Neuron (in vitro differentiated cells): ENCODE measurements around the gene POLR3G.
A peak's percentile ranks its signal among the peaks of the same experiment; 100 is the strongest.

Experiments
- H2AFZ ChIP-seq: one replicate; pipeline ENCODE4 v1.6.1; 2013; ENCODE audit warnings: low read depth, mild to moderate bottlenecking, inconsistent platforms, low read length, moderate library complexity
- H3K27me3 ChIP-seq: one replicate; pipeline ENCODE4 v1.6.1; 2013; ENCODE audit warnings: low read length; ENCODE audit not compliant: insufficient read depth
- H3K36me3 ChIP-seq: one replicate; pipeline ENCODE4 v1.6.1; 2013; ENCODE audit warnings: low read length; ENCODE audit not compliant: insufficient read depth
- H3K4me1 ChIP-seq: one replicate; pipeline ENCODE4 v1.6.1; 2013; ENCODE audit warnings: low read length; ENCODE audit not compliant: insufficient read depth
- H3K4me3 ChIP-seq: 2 replicates; pipeline ENCODE4 v1.5.1; 2013; ENCODE audit warnings: mild to moderate bottlenecking, low read length, moderate library complexity
- H3K9me3 ChIP-seq: one replicate; pipeline ENCODE4 v1.6.1; 2013; ENCODE audit warnings: low read length

POLR3G gene

DNA sequence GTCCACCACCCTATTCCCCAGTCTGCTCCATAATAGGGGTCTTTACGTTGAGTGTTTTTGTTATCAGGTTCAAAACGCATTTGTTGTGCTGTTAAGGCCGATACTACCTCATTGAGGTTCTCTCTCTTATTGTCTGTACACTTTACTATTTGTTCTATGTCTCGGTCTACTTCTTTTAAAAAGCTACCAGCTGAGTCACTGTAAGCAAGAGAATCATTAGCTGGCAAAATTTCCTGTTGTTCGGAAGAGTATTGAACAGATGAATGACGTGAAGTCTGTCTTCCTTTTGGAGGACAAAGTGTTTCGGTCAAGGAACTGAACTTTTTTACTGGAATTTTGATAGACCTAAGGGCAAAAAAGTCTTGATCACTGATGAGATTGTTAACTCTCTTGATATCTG is 44.4 kb downstream of the POLR3G start:
- H2AFZ ChIP-seq: no peak overlapping the region
- peaks cover 44% of the 10 kb centered on the region for H3K36me3 ChIP-seq
- H3K4me1 ChIP-seq: no peaks in the 10 kb centered on the region
- H3K27me3 ChIP-seq: no peaks in the 10 kb centered on the region
- no peak overlapping the region for H3K4me3 ChIP-seq
- no peaks in the 10 kb centered on the region for H3K9me3 ChIP-seq

DNA sequence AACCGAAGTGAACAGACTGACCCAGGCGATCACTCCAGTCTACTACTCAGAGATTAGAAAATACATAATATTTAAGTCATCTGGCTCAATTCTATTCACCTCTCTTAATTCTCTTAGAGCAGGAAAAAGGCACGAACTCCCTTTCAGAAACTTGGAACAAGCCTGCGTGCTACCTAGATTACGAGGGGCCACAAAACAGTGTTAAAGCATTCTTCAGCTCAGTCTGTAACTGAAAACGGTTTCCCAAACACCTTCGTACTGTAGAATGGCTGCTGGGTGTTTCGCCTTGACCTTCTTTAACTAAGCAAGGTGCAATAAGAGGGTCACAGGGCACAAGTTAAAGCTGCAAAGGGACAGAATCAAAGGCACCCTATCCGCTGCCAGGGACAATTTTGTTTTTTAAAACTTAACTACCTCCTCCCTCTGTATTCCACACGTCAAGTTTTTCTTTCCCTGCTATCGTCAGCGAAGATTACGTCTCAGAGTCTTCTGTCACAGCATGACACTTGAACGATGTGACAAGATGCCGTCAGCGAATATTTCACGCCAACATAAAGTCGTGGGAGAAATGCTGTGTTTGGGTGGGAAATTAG is 54.0 kb downstream of the POLR3G start:
- peak overlapping the region; percentile 95 for H3K4me3 ChIP-seq
- H3K9me3 ChIP-seq: no peaks in the 10 kb centered on the region
- no peaks in the 10 kb centered on the region for H3K27me3 ChIP-seq
- H3K36me3 ChIP-seq: peaks cover 14% of the 10 kb centered on the region
- peak overlapping the region; percentile 81 for H2AFZ ChIP-seq
- H3K4me1 ChIP-seq: peaks cover 40% of the 10 kb centered on the region

- peaks cover 7% of the 10 kb centered on the region for H3K36me3 ChIP-seq
- peak within 1 kb of the TSS; percentile 95 for H3K4me3 ChIP-seq
- peak within 1 kb of the TSS; percentile 81 for H2AFZ ChIP-seq
- H3K9me3 ChIP-seq: no peaks in the 10 kb centered on the region
- H3K4me1 ChIP-seq: peaks cover 40% of the 10 kb centered on the region
- no peaks in the 10 kb centered on the region for H3K27me3 ChIP-seq
Observed at GRCh38 chr5:90529194-90529938, 54.7 kb downstream of the POLR3G start, which contains the start of gene LYSMD3. Gene LYSMD3, minus strand, starts transcription at chr5:90529584. Its CDS starts 4,295 bp downstream, at chr5:90525289.

DNA sequence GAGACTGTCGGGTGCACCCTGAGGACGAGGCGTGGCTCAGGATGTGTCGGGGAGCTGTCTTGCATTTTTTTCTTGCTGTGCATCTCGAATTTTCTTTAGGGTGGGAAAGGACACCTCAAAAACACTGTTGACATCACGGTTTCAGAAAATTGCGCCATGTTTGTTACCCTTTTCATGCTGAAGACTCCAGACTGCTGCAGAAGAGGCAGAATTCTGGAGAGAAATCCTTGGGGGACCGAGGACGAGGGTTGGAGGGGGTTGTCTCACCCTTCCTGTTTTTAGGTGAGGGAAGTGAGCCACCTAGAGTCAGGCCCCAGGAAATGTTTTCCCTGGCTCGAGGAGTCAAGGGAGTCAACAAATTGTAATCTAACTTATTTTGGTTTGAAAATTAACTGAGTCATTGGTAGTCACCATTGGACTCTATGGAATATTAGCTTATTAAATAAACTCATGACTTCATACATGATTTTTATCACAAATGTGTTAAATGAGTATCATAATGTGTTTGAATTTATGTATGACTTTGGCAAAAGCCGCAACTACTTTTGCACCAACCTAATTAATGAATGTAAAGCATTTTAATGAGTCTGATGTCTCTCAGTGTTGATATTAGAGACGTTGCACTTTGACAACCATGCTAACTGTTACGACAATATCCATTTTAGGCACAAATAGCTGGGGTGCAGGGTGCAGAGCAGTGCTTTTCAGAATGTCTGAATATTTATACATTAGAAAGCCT is 55.4 kb downstream of the POLR3G start:
- peaks cover 2% of the 10 kb centered on the region for H3K36me3 ChIP-seq
- H2AFZ ChIP-seq: peak overlapping the region; percentile 81
- H3K4me1 ChIP-seq: peaks cover 40% of the 10 kb centered on the region
- H3K27me3 ChIP-seq: no peaks in the 10 kb centered on the region
- peak overlapping the region; percentile 95 for H3K4me3 ChIP-seq
- no peaks in the 10 kb centered on the region for H3K9me3 ChIP-seq

GRCh38 chr5:90530736-90531487 is 56.2 kb downstream of the POLR3G start:
- peak overlapping the region; percentile 95 for H3K4me3 ChIP-seq
- no peak overlapping the region for H2AFZ ChIP-seq
- peaks cover 40% of the 10 kb centered on the region for H3K4me1 ChIP-seq
- H3K9me3 ChIP-seq: no peaks in the 10 kb centered on the region
- no peaks in the 10 kb centered on the region for H3K27me3 ChIP-seq
- no peaks in the 10 kb centered on the region for H3K36me3 ChIP-seq

- Histone ChIP-seq H3K4me1 (peaks cover 27% of the 10 kb centered on the region), H2AFZ (no peak overlapping the region), H3K36me3 (no peaks in the 10 kb centered on the region), H3K27me3 (no peaks in the 10 kb centered on the region), H3K9me3 (no peaks in the 10 kb centered on the region), H3K4me3 (no peak overlapping the region)
Observed at GRCh38 chr5:90533794-90534193, 59.1 kb downstream of the POLR3G start.

DNA sequence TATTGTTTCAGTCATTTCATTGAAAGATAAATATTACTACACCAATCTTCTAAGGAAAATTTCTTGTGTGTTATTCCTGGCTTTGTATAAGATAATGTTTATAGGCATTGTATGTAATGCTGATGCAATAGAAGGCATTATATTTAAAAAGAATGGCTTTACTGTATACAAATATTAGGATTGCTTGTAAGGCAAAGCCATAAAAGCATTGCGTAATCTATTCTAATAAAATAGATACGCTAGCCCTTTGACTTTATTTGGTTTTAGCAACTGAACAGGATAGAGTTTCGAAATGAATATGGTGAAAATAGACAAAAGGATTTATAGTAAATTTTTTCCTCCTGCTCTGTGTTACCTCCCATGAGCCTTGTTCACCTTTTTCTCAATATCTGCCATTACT is 60.3 kb downstream of the POLR3G start:
- Histone ChIP-seq H3K4me3 (no peak overlapping the region), H2AFZ (no peak overlapping the region), H3K4me1 (peaks cover 24% of the 10 kb centered on the region), H3K9me3 (no peaks in the 10 kb centered on the region), H3K36me3 (no peaks in the 10 kb centered on the region), H3K27me3 (no peaks in the 10 kb centered on the region)

- H3K27me3 ChIP-seq: no peaks in the 10 kb centered on the region
- no peak overlapping the region for H2AFZ ChIP-seq
- no peak overlapping the region for H3K4me3 ChIP-seq
- peaks cover 28% of the 10 kb centered on the region for H3K4me1 ChIP-seq
- no peaks in the 10 kb centered on the region for H3K36me3 ChIP-seq
- H3K9me3 ChIP-seq: no peaks in the 10 kb centered on the region
Observed at GRCh38 chr5:90542827-90543519, 68.3 kb downstream of the POLR3G start.

GRCh38 chr5:90545511-90545910 is 70.8 kb downstream of the POLR3G start:
- no peaks in the 10 kb centered on the region for H3K27me3 ChIP-seq
- no peak overlapping the region for H2AFZ ChIP-seq
- no peak overlapping the region for H3K4me3 ChIP-seq
- H3K36me3 ChIP-seq: no peaks in the 10 kb centered on the region
- H3K4me1 ChIP-seq: peaks cover 42% of the 10 kb centered on the region
- H3K9me3 ChIP-seq: no peaks in the 10 kb centered on the region

- H3K36me3 ChIP-seq: no peaks in the 10 kb centered on the region
- no peaks in the 10 kb centered on the region for H3K9me3 ChIP-seq
- no peak overlapping the region for H2AFZ ChIP-seq
- no peak overlapping the region for H3K4me3 ChIP-seq
- H3K27me3 ChIP-seq: no peaks in the 10 kb centered on the region
- H3K4me1 ChIP-seq: peaks cover 42% of the 10 kb centered on the region
Observed at GRCh38 chr5:90546216-90546837, 71.7 kb downstream of the POLR3G start.

GRCh38 chr5:90547072-90547536 is 72.4 kb downstream of the POLR3G start:
- H3K36me3 ChIP-seq: no peaks in the 10 kb centered on the region
- no peak overlapping the region for H2AFZ ChIP-seq
- H3K4me3 ChIP-seq: no peak overlapping the region
- H3K9me3 ChIP-seq: no peaks in the 10 kb centered on the region
- H3K4me1 ChIP-seq: peaks cover 42% of the 10 kb centered on the region
- H3K27me3 ChIP-seq: no peaks in the 10 kb centered on the region

GRCh38 chr5:90548069-90548593 is 73.5 kb downstream of the POLR3G start:
- peaks cover 42% of the 10 kb centered on the region for H3K4me1 ChIP-seq
- H2AFZ ChIP-seq: no peak overlapping the region
- H3K9me3 ChIP-seq: no peaks in the 10 kb centered on the region
- H3K4me3 ChIP-seq: no peak overlapping the region
- H3K27me3 ChIP-seq: no peaks in the 10 kb centered on the region
- H3K36me3 ChIP-seq: no peaks in the 10 kb centered on the region
